ENCODE data around the gene CCDC87. TPM values are rescaled to one million over a fixed set of nuclear protein-coding genes. Genes with fewer than 3 reads are reported as not detected.
A peak's percentile ranks its signal among the peaks of the same experiment; 100 is the strongest.

CCDC87 gene
- total RNA-seq, 2 experiments from 2014 or later: 0.55 to 0.70 TPM

GRCh38 chr11:66580803-66581202 is 12.1 kb downstream of the CCDC87 start:
- H3K4me3 Mint-ChIP-seq: no peak overlapping the region
- no peak for DNase-seq
- peaks cover 2% of the 10 kb centered on the region for H3K36me3 Mint-ChIP-seq (ENCODE audit: low read depth)
- H3K9me3 Mint-ChIP-seq (ENCODE audit: insufficient read depth): peaks cover 3% of the 10 kb centered on the region
- ChIA-PET POLR2A (no interaction called here), CTCF (interaction anchor here (0.8 to 2.9 kb wide), 7 partner anchors 10 to 114 kb away, joined by 3 to 70 read pairs (median 4); partner anchors contain the start of genes CCDC87, CTSF, PELI3 and RBM4B)
- H3K4me1 Mint-ChIP-seq (ENCODE audit: low read depth): peaks cover 6% of the 10 kb centered on the region
- no peak overlapping the region for H3K27ac Mint-ChIP-seq
- ATAC-seq: no peak
- H3K27me3 Mint-ChIP-seq (ENCODE audit: low read depth): peaks cover 11% of the 10 kb centered on the region

DNA sequence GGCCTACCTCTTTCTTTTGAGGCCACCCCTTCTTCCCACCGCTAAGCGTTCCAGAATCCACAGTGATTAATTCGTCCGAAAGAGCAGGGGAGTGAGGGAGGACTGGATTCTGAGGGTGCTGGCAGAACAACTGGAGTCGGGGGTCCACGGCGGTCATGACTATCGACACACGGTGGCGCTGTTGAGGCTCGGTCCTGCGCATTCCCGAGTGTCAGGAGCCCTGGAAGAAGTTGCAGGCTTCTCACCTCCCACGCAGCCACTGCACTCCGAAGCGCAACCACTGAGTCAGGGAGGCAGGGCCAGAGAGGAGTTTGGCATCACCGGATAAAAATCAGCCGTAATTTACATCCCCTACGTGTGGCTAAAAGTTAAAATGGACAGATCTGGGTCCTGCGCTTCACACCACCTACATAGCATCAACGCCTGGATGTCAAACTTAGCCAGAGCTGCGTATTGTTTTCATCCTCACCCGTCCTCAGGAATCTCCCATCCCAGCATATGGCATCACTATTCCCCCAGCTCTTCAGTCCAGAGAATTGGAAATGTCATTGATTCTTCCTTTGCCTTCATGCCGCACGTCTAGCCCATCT is 13.8 kb downstream of the CCDC87 start:
- Mint-ChIP-seq H3K4me1 (ENCODE audit: low read depth) (peaks cover 6% of the 10 kb centered on the region), H3K9me3 (ENCODE audit: insufficient read depth) (peaks cover 3% of the 10 kb centered on the region), H3K27me3 (ENCODE audit: low read depth) (peaks cover 12% of the 10 kb centered on the region), H3K36me3 (ENCODE audit: low read depth) (peaks cover 2% of the 10 kb centered on the region), H3K27ac (no peak overlapping the region), H3K4me3 (no peak overlapping the region)
- POLR2A ChIA-PET: interaction anchor here (1.0 to 1.3 kb wide), 4 partner anchors 45 to 264 kb away, joined by 3 to 8 read pairs (median 4); partner anchors contain the start of genes RBM4 and RCE1
- ATAC-seq (peak; percentile 90), DNase-seq (peak; percentile 75)
- CTCF ChIA-PET: interaction anchor here (0.6 to 2.9 kb wide), 11 partner anchors 10 to 255 kb away, joined by 3 to 70 read pairs (median 7); partner anchors contain the start of genes CCDC87, CCS, CTSF and RBM4

DNA sequence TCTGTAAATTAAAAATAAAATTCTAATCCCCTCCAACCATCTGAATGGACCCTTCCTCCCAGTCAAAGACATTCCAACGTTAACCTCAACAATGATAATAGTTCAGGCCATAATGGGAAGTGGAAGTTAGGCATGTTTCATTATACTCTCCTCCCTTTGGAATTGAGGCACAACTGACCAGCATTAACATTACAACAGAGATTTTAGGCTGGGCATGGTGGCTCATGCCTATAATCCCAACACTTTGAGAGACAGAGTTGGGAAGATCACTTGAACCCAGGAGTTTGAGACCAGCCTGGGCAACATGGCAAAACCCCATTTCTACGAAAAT is 22.0 kb downstream of the CCDC87 start:
- no peak for DNase-seq
- no peaks in the 10 kb centered on the region for H3K9me3 Mint-ChIP-seq (ENCODE audit: insufficient read depth)
- peaks cover 3% of the 10 kb centered on the region for H3K4me1 Mint-ChIP-seq (ENCODE audit: low read depth)
- ChIA-PET CTCF (no interaction called here), POLR2A (no interaction called here)
- H3K27me3 Mint-ChIP-seq (ENCODE audit: low read depth): peaks cover 35% of the 10 kb centered on the region
- no peak overlapping the region for H3K27ac Mint-ChIP-seq
- ATAC-seq: no peak
- no peaks in the 10 kb centered on the region for H3K36me3 Mint-ChIP-seq (ENCODE audit: low read depth)
- no peak overlapping the region for H3K4me3 Mint-ChIP-seq

DNA sequence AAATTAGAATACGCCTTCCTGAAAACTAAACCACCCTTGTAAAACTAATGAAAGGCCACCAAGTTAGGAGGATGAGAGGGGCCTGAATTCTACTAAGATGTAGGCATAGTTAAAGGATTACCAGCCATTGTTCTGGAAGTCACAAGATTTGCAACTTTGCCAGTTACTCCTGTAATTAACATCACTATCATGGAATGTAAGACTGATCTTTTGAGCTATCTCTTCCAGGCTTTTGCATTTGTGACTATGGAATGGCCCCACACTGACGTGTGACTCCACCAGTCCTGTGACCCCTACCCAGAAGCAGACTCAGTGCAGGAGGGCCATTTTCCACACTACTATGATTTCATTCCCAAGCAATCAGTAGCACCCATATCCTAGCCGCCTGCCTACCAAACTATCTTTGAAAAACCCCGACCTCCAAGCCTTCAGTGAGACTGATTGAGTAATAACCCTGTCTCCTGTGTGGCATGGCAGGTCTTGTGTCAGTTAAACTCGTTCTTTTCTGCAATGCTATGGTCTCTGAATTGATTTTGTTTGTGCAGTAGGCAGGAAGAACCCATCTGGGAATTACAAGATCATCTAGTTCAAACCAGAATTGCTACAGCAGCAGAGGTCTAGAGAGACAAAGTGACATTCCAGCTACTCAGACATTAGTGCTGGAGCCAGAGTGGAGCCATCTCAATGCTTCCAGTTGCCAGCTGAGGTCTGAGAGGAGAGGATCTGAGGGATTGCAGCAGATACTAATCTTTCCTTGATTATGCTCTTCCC is 22.6 kb downstream of the CCDC87 start:
- Mint-ChIP-seq H3K36me3 (ENCODE audit: low read depth) (no peaks in the 10 kb centered on the region), H3K27ac (no peak overlapping the region), H3K9me3 (ENCODE audit: insufficient read depth) (no peaks in the 10 kb centered on the region), H3K27me3 (ENCODE audit: low read depth) (peaks cover 35% of the 10 kb centered on the region), H3K4me3 (no peak overlapping the region), H3K4me1 (ENCODE audit: low read depth) (peaks cover 3% of the 10 kb centered on the region)
- POLR2A ChIA-PET: interaction anchor here (0.7 kb wide), 1 partner anchor 662 kb away, joined by 3 read pairs; no protein-coding TSS in a partner anchor
- no peak for ATAC-seq
- no peak for DNase-seq
- CTCF ChIA-PET: interaction anchor here (0.9 to 3.0 kb wide), 4 partner anchors 8 to 108 kb away, joined by 4 to 18 read pairs (median 10); partner anchors contain the start of genes RBM4B and ZDHHC24

DNA sequence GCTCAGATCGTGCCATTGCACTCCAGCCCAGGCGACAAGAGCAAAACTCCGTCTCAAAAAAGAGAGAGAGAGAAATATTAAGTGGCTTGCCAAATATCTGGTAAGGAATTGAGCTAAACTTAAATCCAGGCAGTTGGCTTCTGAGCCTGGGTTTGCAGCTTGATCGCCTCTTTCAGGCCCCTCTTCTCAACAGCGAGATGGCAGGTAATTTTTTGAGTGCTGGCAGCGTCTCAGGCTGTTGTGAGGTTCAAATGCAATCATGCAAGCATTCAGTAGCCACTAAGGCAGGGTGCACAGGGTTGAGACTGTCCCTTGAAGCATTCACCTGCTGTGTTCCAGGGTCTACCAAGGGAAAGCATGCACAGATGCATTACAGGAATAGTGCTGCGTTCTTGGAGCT is 23.8 kb downstream of the CCDC87 start:
- Mint-ChIP-seq H3K36me3 (ENCODE audit: low read depth) (no peaks in the 10 kb centered on the region), H3K4me3 (no peak overlapping the region), H3K27ac (no peak overlapping the region), H3K9me3 (ENCODE audit: insufficient read depth) (no peaks in the 10 kb centered on the region), H3K4me1 (ENCODE audit: low read depth) (peaks cover 3% of the 10 kb centered on the region), H3K27me3 (ENCODE audit: low read depth) (peaks cover 34% of the 10 kb centered on the region)
- CTCF ChIA-PET: interaction anchor here (1.0 to 3.0 kb wide), 4 partner anchors 11 to 109 kb away, joined by 5 to 18 read pairs (median 10); partner anchors contain the start of genes CCDC87, CCS, RBM4B and ZDHHC24
- DNase-seq (no peak), ATAC-seq (no peak)
- POLR2A ChIA-PET: interaction anchor here (0.7 kb wide), 1 partner anchor 282 kb away, joined by 3 read pairs; no protein-coding TSS in a partner anchor

DNA sequence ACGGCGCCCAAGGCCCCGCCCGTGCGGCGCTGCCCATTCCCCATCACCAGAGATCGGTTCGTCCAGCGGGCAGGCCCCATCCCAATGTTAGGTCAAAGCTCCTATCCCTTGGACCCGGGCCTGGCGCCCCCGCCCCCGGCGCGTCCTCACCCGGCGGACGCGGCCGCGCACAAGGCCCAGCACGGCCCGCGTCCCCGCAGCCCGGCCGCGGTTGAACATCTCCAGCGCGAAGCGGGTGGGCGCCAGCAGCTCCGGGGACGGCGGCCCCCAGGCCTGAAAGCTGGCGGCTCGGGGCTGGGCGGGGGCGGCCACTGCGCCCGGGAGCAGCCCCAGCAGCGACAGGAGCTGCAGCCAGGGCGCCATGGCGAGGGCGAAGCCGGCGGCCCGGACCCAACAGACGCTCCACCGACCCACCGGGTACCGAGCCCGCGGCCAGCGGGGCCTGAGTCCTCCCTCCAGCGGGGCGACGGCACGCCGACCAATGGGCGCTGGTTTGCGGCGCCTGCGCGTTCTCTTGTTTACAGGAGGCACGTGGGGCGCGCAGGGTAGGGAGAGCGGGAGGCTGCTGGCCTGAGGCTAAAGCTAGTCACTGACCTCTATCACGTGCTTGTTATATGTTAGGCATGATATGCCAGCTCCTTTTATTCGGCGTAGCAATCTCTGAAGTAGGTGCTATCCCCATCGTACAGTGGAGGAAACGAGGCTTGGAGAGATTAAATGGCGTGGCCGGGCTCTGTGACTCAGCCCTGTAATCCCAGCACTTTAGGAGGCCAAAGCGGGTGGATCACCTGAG is 24.5 kb downstream of the CCDC87 start, which contains the start of gene CTSF:
Gene CTSF (minus strand): TSS at position 483 of the 793 bp plus-strand sequence. CDS start 120 bp downstream, at position 363.
- DNase-seq: peak; percentile 69
- Mint-ChIP-seq H3K27me3 (ENCODE audit: low read depth) (peaks cover 28% of the 10 kb centered on the region), H3K4me3 (peak within 1 kb of the TSS; percentile 62), H3K36me3 (ENCODE audit: low read depth) (no peaks in the 10 kb centered on the region), H3K27ac (no peak within 1 kb of the TSS), H3K9me3 (ENCODE audit: insufficient read depth) (no peaks in the 10 kb centered on the region), H3K4me1 (ENCODE audit: low read depth) (peaks cover 3% of the 10 kb centered on the region)
- ATAC-seq: peak; percentile 93
- POLR2A ChIA-PET: interaction anchor here (0.7 kb wide), 1 partner anchor 281 kb away, joined by 3 read pairs; no protein-coding TSS in a partner anchor
- CTCF ChIA-PET: interaction anchor here (1.0 to 3.0 kb wide), 5 partner anchors 10 to 110 kb away, joined by 5 to 18 read pairs (median 6); partner anchors contain the start of genes CCDC87, CCS, RBM4B and ZDHHC24

DNA sequence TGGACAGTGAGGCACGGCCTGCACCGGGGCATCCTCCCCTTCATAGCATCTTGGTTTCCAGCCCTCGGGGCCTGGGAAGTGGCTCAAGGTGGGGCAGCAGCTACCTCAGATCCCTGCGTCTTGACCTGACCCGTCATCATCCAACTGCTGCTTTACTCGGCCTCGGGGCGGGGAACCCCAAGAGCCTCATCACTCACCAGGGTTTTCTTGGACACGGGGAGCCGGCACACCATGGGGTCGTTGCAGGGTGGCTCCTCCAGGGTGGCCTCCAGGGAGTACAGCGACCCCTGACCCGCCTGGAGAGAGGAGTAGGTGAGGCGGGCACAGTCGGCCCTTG is 25.1 kb downstream of the CCDC87 start:
- POLR2A ChIA-PET: no interaction called here
- peaks cover 28% of the 10 kb centered on the region for H3K27me3 Mint-ChIP-seq (ENCODE audit: low read depth)
- no peak for DNase-seq
- H3K27ac Mint-ChIP-seq: no peak overlapping the region
- no peaks in the 10 kb centered on the region for H3K9me3 Mint-ChIP-seq (ENCODE audit: insufficient read depth)
- peak overlapping the region; percentile 60 for H3K4me3 Mint-ChIP-seq
- H3K4me1 Mint-ChIP-seq (ENCODE audit: low read depth): peaks cover 3% of the 10 kb centered on the region
- no peak for ATAC-seq
- CTCF ChIA-PET: interaction anchor here (1.8 to 3.0 kb wide), 3 partner anchors 10 to 111 kb away, joined by 6 to 18 read pairs (median 16); partner anchors contain the start of gene RBM4B
- H3K36me3 Mint-ChIP-seq (ENCODE audit: low read depth): no peaks in the 10 kb centered on the region

DNA sequence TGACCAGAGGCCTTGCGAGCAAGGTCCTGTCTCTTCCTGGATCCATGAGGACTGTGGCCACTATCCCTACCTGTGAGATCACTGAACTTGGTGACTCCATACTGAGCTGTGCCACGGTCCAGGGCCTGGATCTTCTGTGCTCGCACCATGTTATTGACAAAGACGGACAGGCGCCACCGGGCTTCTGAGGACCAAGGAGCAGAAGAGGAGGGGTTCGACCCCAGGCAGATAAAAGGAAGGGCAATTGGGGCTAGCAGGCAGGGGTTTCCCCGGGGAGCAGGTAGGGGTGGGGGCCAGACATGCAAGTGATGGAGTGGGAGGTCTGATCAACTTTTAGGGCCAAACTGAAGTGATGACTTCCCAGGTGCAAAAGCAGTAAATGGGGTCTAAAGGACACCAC is 26.6 kb downstream of the CCDC87 start:
- no peak for ATAC-seq
- no peak overlapping the region for H3K27ac Mint-ChIP-seq
- H3K27me3 Mint-ChIP-seq (ENCODE audit: low read depth): peaks cover 28% of the 10 kb centered on the region
- DNase-seq: no peak
- no peak overlapping the region for H3K4me3 Mint-ChIP-seq
- no peaks in the 10 kb centered on the region for H3K9me3 Mint-ChIP-seq (ENCODE audit: insufficient read depth)
- ChIA-PET CTCF (no interaction called here), POLR2A (no interaction called here)
- peaks cover 3% of the 10 kb centered on the region for H3K4me1 Mint-ChIP-seq (ENCODE audit: low read depth)
- no peaks in the 10 kb centered on the region for H3K36me3 Mint-ChIP-seq (ENCODE audit: low read depth)

GRCh38 chr11:66564984-66565383 is 27.9 kb downstream of the CCDC87 start:
- ChIA-PET POLR2A (no interaction called here), CTCF (interaction anchor here (1.2 kb wide), 1 partner anchor 113 kb away, joined by 7 read pairs; the partner anchor contains the start of gene RBM4B)
- Mint-ChIP-seq H3K4me3 (no peak overlapping the region), H3K27me3 (ENCODE audit: low read depth) (peaks cover 19% of the 10 kb centered on the region), H3K27ac (no peak overlapping the region), H3K4me1 (ENCODE audit: low read depth) (peaks cover 3% of the 10 kb centered on the region), H3K9me3 (ENCODE audit: insufficient read depth) (no peaks in the 10 kb centered on the region), H3K36me3 (ENCODE audit: low read depth) (no peaks in the 10 kb centered on the region)
- ATAC-seq (no peak), DNase-seq (no peak)

DNA sequence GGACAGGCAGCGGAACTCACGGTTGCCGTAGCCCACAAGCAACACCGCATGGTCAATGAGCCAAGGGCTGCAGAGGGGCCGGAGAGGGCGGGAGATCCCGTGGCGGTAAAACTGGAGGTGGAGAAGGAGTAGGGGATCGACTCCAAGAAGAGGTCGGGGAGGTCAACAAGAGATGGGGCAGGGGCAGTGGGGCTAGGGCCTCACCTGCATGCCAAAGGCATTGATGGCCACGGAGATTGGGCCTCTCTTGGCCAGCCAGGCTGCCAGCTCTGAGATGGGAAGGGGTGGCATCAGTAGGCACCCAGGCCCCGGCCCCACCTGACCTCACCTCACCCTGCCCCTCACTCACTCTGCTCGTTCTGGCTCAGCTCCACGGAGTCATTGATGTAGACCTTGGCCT is 28.3 kb downstream of the CCDC87 start:
- Mint-ChIP-seq H3K27me3 (ENCODE audit: low read depth) (peaks cover 16% of the 10 kb centered on the region), H3K4me1 (ENCODE audit: low read depth) (peaks cover 3% of the 10 kb centered on the region), H3K4me3 (no peak overlapping the region), H3K27ac (no peak overlapping the region), H3K36me3 (ENCODE audit: low read depth) (no peaks in the 10 kb centered on the region), H3K9me3 (ENCODE audit: insufficient read depth) (no peaks in the 10 kb centered on the region)
- DNase-seq (no peak), ATAC-seq (no peak)
- CTCF ChIA-PET: interaction anchor here (1.2 kb wide), 1 partner anchor 114 kb away, joined by 7 read pairs; the partner anchor contains the start of gene RBM4B
- POLR2A ChIA-PET: no interaction called here

GRCh38 chr11:66563832-66564231 is 29.0 kb downstream of the CCDC87 start:
- Mint-ChIP-seq H3K27me3 (ENCODE audit: low read depth) (peaks cover 16% of the 10 kb centered on the region), H3K27ac (no peak overlapping the region), H3K9me3 (ENCODE audit: insufficient read depth) (no peaks in the 10 kb centered on the region), H3K36me3 (ENCODE audit: low read depth) (no peaks in the 10 kb centered on the region), H3K4me3 (no peak overlapping the region), H3K4me1 (ENCODE audit: low read depth) (peaks cover 3% of the 10 kb centered on the region)
- ChIA-PET CTCF (no interaction called here), POLR2A (interaction anchor here (1.0 to 1.2 kb wide), 2 partner anchors 29 to 81 kb away, joined by 3 to 4 read pairs; no protein-coding TSS in a partner anchor)
- ATAC-seq (no peak), DNase-seq (no peak)

All from activated CD8-positive, alpha-beta T cell treated with anti-CD3 and anti-CD28 coated beads, Interleukin-2, amount 10 ng/mL, durations not matched to agents 7 days and 5 days (primary cell).